ACC112 (cell line): ENCODE measurements around the gene TTPAL.

Experiments
- H2AFZ ChIP-seq: fragments of 200-600 bp; sonication (generic); one replicate; pipeline ENCODE4 v1.6.0; 2017; ENCODE audit warnings: antibody characterized with exemption, low read length; ENCODE audit not compliant: unreplicated experiment
- H3K27ac ChIP-seq: fragments of 200-600 bp; sonication (generic); 2 replicates; pipeline ENCODE4 v1.5.1; 2014; ENCODE audit warnings: low read depth, mild to moderate bottlenecking, antibody characterized with exemption, low read length, moderate library complexity
- H3K27me3 ChIP-seq: fragments of 200-600 bp; sonication (generic); 2 replicates; pipeline ENCODE4 v1.6.1; 2014; ENCODE audit warnings: mild to moderate bottlenecking, antibody characterized with exemption, low read length, moderate library complexity, mixed read lengths; ENCODE audit not compliant: insufficient read depth
- H3K36me3 ChIP-seq: fragments of 200-600 bp; sonication (generic); 2 replicates; pipeline ENCODE4 v1.6.1; 2016; ENCODE audit warnings: mild to moderate bottlenecking, antibody characterized with exemption, low read length, moderate library complexity, mixed read lengths; ENCODE audit not compliant: insufficient read depth
- H3K4me1 ChIP-seq: fragments of 200-600 bp; sonication (generic); one replicate; pipeline ENCODE4 v1.6.1; 2016; ENCODE audit warnings: low read length, mixed read lengths; ENCODE audit not compliant: insufficient read depth, unreplicated experiment, control insufficient read depth
- H3K4me3 ChIP-seq: fragments of 200-600 bp; sonication (generic); 2 replicates; pipeline ENCODE4 v1.5.1; 2014; ENCODE audit warnings: mild to moderate bottlenecking, low read depth, low read length
- H3K79me2 ChIP-seq: fragments of 200-600 bp; sonication (generic); one replicate; pipeline ENCODE4 v1.6.0; 2016; ENCODE audit warnings: low read length; ENCODE audit not compliant: control insufficient read depth, unreplicated experiment, insufficient read depth

TTPAL gene

DNA sequence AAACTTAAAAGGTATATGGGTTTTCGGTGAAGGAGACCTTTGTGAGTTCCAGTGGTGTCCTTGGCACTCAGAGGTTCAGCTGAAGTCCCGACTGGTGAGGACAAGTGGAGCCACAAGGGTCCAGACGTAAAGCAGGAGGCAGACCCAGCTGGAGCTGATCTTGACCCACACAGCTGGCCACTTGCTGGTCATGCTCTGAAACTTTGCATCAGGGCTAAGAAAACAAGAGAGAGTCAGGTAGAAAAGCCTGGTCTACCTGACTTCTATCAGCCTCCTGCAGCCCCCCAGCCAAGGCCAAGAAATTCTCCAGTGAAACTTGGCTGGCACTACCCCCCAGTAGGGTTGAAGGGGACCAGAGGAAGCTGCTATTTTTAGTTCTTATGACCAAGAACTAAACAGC lies 24.5 kb downstream of the TTPAL start:
- no peaks in the 10 kb centered on the region for H3K27me3 ChIP-seq
- H3K4me3 ChIP-seq = no peak overlapping the region
- no peak overlapping the region for H2AFZ ChIP-seq
- H3K79me2 ChIP-seq = no peaks in the 10 kb centered on the region
- peak overlapping the region; percentile 84; the same call in 1 of the 2 replicates for H3K27ac ChIP-seq
- peaks cover 39% of the 10 kb centered on the region for H3K4me1 ChIP-seq
- peaks cover 43% of the 10 kb centered on the region for H3K36me3 ChIP-seq

DNA sequence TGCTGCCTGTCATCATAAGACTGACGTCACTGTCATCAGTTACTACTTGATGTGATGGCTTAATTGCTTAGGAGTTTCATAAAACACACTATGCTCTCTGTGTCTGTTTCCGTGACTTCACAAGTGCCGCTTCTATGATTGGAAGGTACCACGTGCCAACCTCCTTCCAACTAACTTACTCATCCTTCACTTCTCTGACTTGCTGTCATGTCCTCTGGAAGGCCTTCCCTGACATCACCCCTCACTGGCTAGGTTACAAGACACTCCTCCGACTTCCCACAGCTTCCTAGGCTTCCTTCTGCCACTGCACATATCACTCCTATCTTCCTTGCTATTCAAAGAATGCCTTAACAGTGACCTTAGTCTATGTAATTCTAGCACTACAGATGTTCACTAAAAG lies 25.8 kb downstream of the TTPAL start:
- H3K4me1 ChIP-seq = peaks cover 28% of the 10 kb centered on the region
- H2AFZ ChIP-seq = no peak overlapping the region
- H3K27ac ChIP-seq = peak overlapping the region; percentile 84
- no peaks in the 10 kb centered on the region for H3K79me2 ChIP-seq
- H3K27me3 ChIP-seq = no peaks in the 10 kb centered on the region
- no peak overlapping the region for H3K4me3 ChIP-seq
- H3K36me3 ChIP-seq = peaks cover 43% of the 10 kb centered on the region

DNA sequence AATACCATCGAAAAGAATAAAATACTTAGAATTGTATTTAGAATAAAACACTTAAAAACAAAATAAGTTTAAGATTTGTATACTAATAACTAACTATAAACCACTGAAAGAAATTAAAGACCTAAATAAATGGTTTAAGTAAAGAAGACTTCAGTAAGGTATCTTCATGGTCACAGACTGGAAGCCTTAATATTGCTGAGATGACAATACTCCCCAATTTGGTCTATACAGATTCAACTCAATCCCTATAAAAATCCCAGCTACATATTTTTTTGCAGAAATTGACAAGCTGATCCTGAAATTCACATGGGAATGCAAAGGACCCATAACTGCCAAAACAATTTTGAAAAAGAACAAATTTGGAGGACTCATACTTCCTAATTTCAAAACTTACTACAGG lies 27.3 kb downstream of the TTPAL start:
- Histone ChIP-seq H3K27ac (no peak overlapping the region), H3K4me3 (no peak overlapping the region), H2AFZ (no peak overlapping the region), H3K4me1 (peaks cover 13% of the 10 kb centered on the region), H3K79me2 (no peaks in the 10 kb centered on the region), H3K36me3 (peaks cover 47% of the 10 kb centered on the region), H3K27me3 (no peaks in the 10 kb centered on the region)

DNA sequence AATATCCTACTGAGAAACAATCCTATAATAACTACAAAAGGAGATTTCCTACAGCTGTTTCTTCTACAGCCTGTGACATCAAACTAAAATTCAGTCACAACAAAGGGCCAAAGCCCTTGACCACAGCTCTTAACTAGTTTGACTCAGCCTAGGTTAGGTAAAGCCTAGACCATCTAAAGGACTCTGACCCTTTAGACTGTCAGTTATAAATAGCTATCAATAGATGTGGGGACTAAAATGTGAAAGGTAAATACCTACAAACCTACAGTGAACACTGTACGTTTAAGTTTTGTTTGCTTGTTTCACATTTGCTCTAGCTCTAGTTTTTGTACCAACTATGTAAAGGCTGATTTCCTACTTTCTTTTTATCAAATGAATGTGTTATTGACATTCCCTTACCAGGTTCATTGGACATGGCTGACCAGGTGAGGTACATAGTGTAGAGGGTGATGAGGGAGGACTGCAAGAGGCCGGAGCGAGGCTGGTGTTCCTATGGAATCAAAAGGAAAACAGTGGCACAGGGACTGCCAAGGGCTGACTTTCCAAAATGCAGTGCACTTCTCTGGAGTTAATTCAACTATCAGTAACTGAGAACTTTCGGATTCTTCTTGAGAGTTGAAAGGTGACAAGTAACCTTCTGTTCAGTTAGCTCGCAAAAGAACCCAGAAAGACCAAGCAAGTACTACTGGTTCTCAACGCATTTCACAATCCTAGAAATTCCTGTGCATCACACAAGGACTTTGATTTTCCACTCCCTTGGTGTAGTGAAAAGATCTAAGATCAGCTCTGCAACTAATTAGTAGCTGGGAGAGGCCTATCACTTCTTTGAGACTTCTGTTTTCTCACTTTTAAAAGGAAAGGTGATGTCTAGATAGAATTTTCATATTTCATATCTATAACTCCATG lies 29.0 kb downstream of the TTPAL start:
- Histone ChIP-seq H3K4me3 (no peak overlapping the region), H3K36me3 (peaks cover 54% of the 10 kb centered on the region), H3K27me3 (no peaks in the 10 kb centered on the region), H3K27ac (peak overlapping the region; percentile 25; the same call in 1 of the 2 replicates), H3K4me1 (peaks cover 12% of the 10 kb centered on the region), H3K79me2 (no peaks in the 10 kb centered on the region), H2AFZ (no peak overlapping the region)

DNA sequence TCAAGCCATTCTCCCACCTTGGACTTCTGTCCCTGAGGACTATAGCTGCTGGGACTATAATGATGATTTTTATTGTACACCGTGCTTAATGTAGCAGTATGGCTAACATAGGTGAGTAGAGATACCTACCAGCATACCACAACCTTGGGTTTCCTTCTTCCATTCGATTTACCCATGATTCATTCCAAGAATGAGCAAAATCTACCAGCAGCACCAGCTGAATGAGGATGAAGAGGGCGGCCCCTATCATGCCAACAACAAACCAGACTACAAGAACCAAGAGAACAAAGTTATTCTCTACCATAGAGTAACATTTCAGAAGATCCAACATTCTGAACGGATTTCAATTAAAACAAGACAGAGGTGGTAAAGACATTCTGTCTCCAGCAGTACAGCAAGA lies 34.1 kb downstream of the TTPAL start:
- H2AFZ ChIP-seq = no peak overlapping the region
- H3K79me2 ChIP-seq = peaks cover 25% of the 10 kb centered on the region
- peaks cover 27% of the 10 kb centered on the region for H3K36me3 ChIP-seq
- H3K27ac ChIP-seq = no peak overlapping the region
- no peak overlapping the region for H3K4me3 ChIP-seq
- no peaks in the 10 kb centered on the region for H3K27me3 ChIP-seq
- H3K4me1 ChIP-seq = peaks cover under 1% of the 10 kb centered on the region

DNA sequence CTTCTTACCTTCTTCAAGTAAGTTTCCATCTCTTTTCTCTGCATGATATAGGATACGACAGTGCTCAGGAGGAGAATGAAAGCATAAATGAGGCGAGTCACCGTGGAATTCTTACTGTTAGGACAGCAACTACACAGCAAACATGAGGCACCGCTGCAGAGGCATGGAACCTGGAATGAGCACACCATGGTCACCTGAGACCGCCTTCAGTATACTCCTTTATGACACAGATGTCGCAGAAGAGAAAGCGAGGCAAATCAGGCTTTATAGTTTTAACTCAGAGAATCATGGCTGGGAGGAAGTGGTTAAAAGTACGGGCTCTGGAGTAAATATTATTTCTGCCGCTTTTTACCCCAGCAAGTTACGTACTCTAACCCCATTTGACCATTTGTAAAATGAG lies 38.2 kb downstream of the TTPAL start:
- Histone ChIP-seq H3K4me3 (no peak overlapping the region), H3K27ac (no peak overlapping the region), H2AFZ (no peak overlapping the region), H3K36me3 (peaks cover 14% of the 10 kb centered on the region), H3K4me1 (peaks cover 22% of the 10 kb centered on the region), H3K79me2 (peaks cover 62% of the 10 kb centered on the region), H3K27me3 (no peaks in the 10 kb centered on the region)

DNA sequence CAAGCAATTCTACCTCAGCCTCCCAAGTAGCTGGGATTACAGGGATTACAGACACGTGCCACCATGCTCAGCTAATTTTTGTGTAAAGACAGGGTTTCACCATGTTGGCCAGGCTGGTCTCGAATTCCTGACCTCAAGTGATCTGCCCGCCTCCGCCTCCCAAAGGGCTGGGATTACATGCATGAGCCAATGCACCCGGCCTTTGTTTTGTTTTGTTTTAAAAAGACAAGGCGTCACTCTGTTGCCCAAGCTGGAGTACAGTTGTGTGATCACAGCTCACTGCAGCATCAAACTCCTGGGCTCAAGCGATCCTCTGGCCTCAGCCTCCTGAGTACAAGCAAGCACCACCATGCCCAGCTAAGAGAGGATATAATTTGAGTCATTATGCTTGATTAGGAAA lies 40.8 kb downstream of the TTPAL start:
- Histone ChIP-seq H3K4me1 (peaks cover 33% of the 10 kb centered on the region), H3K79me2 (peaks cover 89% of the 10 kb centered on the region), H2AFZ (no peak overlapping the region), H3K36me3 (no peaks in the 10 kb centered on the region), H3K27me3 (no peaks in the 10 kb centered on the region), H3K27ac (peak overlapping the region; percentile 48), H3K4me3 (no peak overlapping the region)

DNA sequence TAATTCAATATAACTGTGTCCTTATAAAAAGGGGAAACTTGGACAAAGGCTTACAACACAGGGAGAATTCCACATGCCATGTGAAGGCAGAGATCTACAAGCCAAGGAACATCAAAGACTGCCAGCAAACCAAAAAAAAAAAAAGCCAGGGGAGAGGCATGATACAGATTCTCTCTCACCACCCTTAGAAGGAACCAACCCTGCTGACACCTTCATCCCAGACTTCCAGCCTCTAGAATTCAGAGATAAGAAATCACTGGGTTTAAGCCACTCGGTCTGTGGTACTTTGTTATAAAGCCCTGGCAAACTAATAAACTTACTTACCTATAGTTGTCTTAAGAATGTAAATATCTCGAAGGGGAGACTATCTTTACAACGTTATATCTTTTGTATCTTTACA lies 41.8 kb downstream of the TTPAL start:
- H3K79me2 ChIP-seq = peaks cover 88% of the 10 kb centered on the region
- no peak overlapping the region for H3K4me3 ChIP-seq
- peaks cover 36% of the 10 kb centered on the region for H3K4me1 ChIP-seq
- H3K27ac ChIP-seq = peak overlapping the region; percentile 48
- no peaks in the 10 kb centered on the region for H3K27me3 ChIP-seq
- H3K36me3 ChIP-seq = no peaks in the 10 kb centered on the region
- H2AFZ ChIP-seq = no peak overlapping the region

DNA sequence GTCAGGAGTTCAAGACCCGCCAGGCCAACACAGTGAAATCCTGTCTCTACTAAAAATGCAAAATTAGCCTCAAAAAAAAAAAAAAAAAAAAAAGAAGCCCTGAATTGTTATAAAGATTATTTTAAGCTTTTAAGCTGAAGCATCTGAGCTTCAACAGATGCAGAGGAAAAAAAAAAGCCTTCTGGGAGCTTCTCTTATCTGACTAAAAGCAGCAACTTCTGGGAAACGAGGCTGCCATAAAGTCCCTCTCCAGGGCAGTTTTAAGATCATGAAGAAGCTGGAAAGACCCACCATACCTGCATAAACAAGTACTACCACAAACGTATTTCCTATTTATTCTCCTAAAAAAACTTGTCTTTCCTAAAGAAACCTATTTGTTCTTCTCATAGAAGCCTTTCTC lies 42.6 kb downstream of the TTPAL start:
- no peaks in the 10 kb centered on the region for H3K36me3 ChIP-seq
- peaks cover 38% of the 10 kb centered on the region for H3K4me1 ChIP-seq
- H3K27ac ChIP-seq = peak overlapping the region; percentile 48; the same call in 1 of the 2 replicates
- H3K79me2 ChIP-seq = peaks cover 80% of the 10 kb centered on the region
- no peak overlapping the region for H3K4me3 ChIP-seq
- no peaks in the 10 kb centered on the region for H3K27me3 ChIP-seq
- H2AFZ ChIP-seq = no peak overlapping the region

DNA sequence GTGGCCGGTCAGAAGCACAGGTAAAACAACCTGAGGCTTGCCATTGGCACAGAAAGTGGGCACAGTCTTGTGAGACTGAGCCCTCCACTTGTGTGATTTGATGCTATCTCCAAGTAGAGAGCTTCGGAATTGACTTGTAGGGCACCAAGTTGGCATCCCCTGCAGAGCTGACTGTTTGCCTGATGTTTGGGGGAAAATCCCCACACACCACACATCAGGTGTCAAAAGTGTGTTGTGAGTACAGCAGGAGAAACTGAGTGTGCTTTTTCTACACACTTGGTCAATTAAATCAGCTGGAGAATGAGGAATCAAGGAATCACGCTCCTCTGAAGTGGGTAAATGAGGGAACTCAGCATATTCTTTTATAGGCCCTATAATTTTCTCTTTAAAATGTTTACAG lies 45.2 kb downstream of the TTPAL start:
- Histone ChIP-seq H3K27ac (peak overlapping the region; percentile 94), H3K4me3 (peak overlapping the region; percentile 92), H3K36me3 (no peaks in the 10 kb centered on the region), H3K27me3 (no peaks in the 10 kb centered on the region), H3K4me1 (peaks cover 34% of the 10 kb centered on the region), H3K79me2 (peaks cover 56% of the 10 kb centered on the region), H2AFZ (no peak overlapping the region)
